Adipocyte (in vitro differentiated cells): ENCODE measurements around the gene RS1.

Experiments
- DNase-seq: peaks from one replicate; pipeline ENCODE4 v3.0.0-alpha.2; 2015; ENCODE audit warnings: low read depth
- H3K27me3 ChIP-seq: replicated peaks from 2 replicates; pipeline ENCODE4 v1.7.0; 2013; ENCODE audit warnings: mild to moderate bottlenecking, low read length, moderate library complexity; ENCODE audit not compliant: control insufficient read depth, insufficient read depth
- H3K36me3 ChIP-seq: 2 replicates; pipeline ENCODE4 v1.7.0; 2013; ENCODE audit warnings: low read length, mild to moderate bottlenecking, moderate library complexity; ENCODE audit not compliant: control insufficient read depth, insufficient read depth, severe bottlenecking
- H3K4me1 ChIP-seq: 2 replicates; pipeline ENCODE4 v1.7.0; 2013; ENCODE audit warnings: mild to moderate bottlenecking, low read length, moderate library complexity; ENCODE audit not compliant: control insufficient read depth, insufficient read depth
- H3K4me3 ChIP-seq: 2 replicates; pipeline ENCODE4 v1.7.0; 2013; ENCODE audit warnings: mild to moderate bottlenecking, low read length, moderate library complexity
- H3K9ac ChIP-seq: 2 replicates; pipeline ENCODE4 v1.7.0; 2013; ENCODE audit warnings: mild to moderate bottlenecking, low read length, moderate library complexity
- H3K9me3 ChIP-seq: 2 replicates; pipeline ENCODE4 v1.7.0; 2013; ENCODE audit warnings: mild to moderate bottlenecking, low read length, moderate library complexity; ENCODE audit not compliant: control insufficient read depth

RS1 gene

GRCh38 chrX:18594079-18594478 is 77.8 kb downstream of the RS1 start:
- peaks cover 5% of the 10 kb centered on the region for H3K36me3 ChIP-seq
- no peak overlapping the region for H3K9ac ChIP-seq
- H3K27me3 ChIP-seq = peaks cover 3% of the 10 kb centered on the region
- H3K4me3 ChIP-seq = no peak overlapping the region
- DNase-seq = no peak
- H3K4me1 ChIP-seq = no peaks in the 10 kb centered on the region
- no peaks in the 10 kb centered on the region for H3K9me3 ChIP-seq

GRCh38 chrX:18591834-18592233 is 80.1 kb downstream of the RS1 start:
- DNase-seq = no peak
- Histone ChIP-seq H3K4me1 (no peaks in the 10 kb centered on the region), H3K27me3 (peaks cover 3% of the 10 kb centered on the region), H3K4me3 (no peak overlapping the region), H3K36me3 (no peaks in the 10 kb centered on the region), H3K9ac (no peak overlapping the region), H3K9me3 (no peaks in the 10 kb centered on the region)
